Gastroesophageal sphincter (tissue), 4 donors: Measurements from ENCODE around the gene SLC17A9. TPM values are rescaled to one million over a fixed set of nuclear protein-coding genes. Genes with fewer than 3 reads are reported as not detected.

Experiments used
- ATAC-seq: fragments of 150-250 bp; one replicate; pipeline ENCODE4 v1.9.1; 2016; ENCODE audit warnings: mild to moderate bottlenecking, moderate library complexity
- H3K27ac ChIP-seq, 4 donors: fragments of 200-600 bp; sonication (generic) in 3 of 4; 1 replicate in 3 of 4; 2 replicates in 1 of 4; pipeline ENCODE4 v1.5.1; 2016 to 2019
- H3K27me3 ChIP-seq: fragments of 200-600 bp; sonication (generic); one replicate; pipeline ENCODE4 v1.5.1; 2019
- H3K36me3 ChIP-seq, 2 donors: fragments of 200-600 bp; sonication (generic); one replicate each; pipeline ENCODE4 v1.5.1; 2019; ENCODE audit warnings: control low read depth in 1 of 2
- H3K4me1 ChIP-seq, 3 donors: fragments of 200-600 bp; sonication (generic); 1 replicate in 2 of 3; 2 replicates in 1 of 3; pipeline ENCODE4 v1.5.1; 2016 to 2019; ENCODE audit warnings: control low read depth in 2 of 3
- H3K4me3 ChIP-seq, 2 donors: fragments of 200-600 bp; sonication (generic); one replicate each; pipeline ENCODE4 v1.5.1; 2019; ENCODE audit warnings: mild to moderate bottlenecking in 1 of 2, moderate library complexity in 1 of 2
- H3K9me3 ChIP-seq, 3 donors: fragments of 200-600 bp; sonication (generic); one replicate each; pipeline ENCODE4 v1.5.1; 2017 to 2019; ENCODE audit warnings: control low read depth in 2 of 3
- EP300 ChIP-seq: sonication (generic); formaldehyde crosslinking; IDR thresholded peaks from one replicate; pipeline ENCODE4 v1.6.1; 2017; ENCODE audit warnings: antibody characterized with exemption, mild to moderate bottlenecking
- POLR2A ChIP-seq, 2 donors: fragments of 450-650 bp; IDR thresholded peaks; one replicate each; pipeline ENCODE4 v1.6.1; 2017; ENCODE audit warnings: antibody characterized with exemption in 2 of 2, mild to moderate bottlenecking in 2 of 2, moderate library complexity in 1 of 2
- POLR2AphosphoS5 ChIP-seq: sonication (generic); formaldehyde crosslinking; IDR thresholded peaks from one replicate; pipeline ENCODE4 v1.6.1; 2017; ENCODE audit warnings: antibody characterized with exemption
- whole genome bisulfite sequencing, 2 donors: methylation state at CpG; one replicate each; pipeline ENCODE4 v1.1.5; 2018; ENCODE audit warnings: low coverage in 1 of 2; 5-methylcytosine and 5-hydroxymethylcytosine counted together
- total RNA-seq, 4 donors: library from RNA; depleted of rRNA; stranded (reverse); fragments of >200 nt; gene quantifications; one replicate each; pipeline ENCODE4 v1.1.0, GENCODE V29; 2016
- TF ChIP-seq, protein P1 (sequence below), 4 experiments: fragments of 200-600 bp in 2 of 4; fragments of 450-650 bp in 2 of 4; sonication (generic) in 1 of 4; IDR thresholded peaks; one replicate each; pipeline ENCODE4 v1.5.1; 2017 to 2019; ENCODE audit warnings: antibody characterized with exemption in 4 of 4, mild to moderate bottlenecking in 2 of 4, moderate library complexity in 2 of 4

Gene SLC17A9
- total RNA-seq, 4 donors from 2014 or later = 1.3 to 4.6 (median 2.8) TPM

- 71 to 78% methylated on average over 7 to 10 of the region's 10 CpGs for WGBS, 2 donors
- peaks cover 10 to 98% (median 68%) of the 10 kb centered on the region in 3 donors for H3K4me1 ChIP-seq
- TF ChIP-seq POLR2A (IDR thresholded peaks at IDR 0.05) (no peak), POLR2AphosphoS5 (no peak), EP300 (no peak)
- TF ChIP-seq, protein P1, sequence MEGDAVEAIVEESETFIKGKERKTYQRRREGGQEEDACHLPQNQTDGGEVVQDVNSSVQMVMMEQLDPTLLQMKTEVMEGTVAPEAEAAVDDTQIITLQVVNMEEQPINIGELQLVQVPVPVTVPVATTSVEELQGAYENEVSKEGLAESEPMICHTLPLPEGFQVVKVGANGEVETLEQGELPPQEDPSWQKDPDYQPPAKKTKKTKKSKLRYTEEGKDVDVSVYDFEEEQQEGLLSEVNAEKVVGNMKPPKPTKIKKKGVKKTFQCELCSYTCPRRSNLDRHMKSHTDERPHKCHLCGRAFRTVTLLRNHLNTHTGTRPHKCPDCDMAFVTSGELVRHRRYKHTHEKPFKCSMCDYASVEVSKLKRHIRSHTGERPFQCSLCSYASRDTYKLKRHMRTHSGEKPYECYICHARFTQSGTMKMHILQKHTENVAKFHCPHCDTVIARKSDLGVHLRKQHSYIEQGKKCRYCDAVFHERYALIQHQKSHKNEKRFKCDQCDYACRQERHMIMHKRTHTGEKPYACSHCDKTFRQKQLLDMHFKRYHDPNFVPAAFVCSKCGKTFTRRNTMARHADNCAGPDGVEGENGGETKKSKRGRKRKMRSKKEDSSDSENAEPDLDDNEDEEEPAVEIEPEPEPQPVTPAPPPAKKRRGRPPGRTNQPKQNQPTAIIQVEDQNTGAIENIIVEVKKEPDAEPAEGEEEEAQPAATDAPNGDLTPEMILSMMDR (IDR thresholded peaks at IDR 0.05) = no peak
These were observed 35.6 kb upstream of the SLC17A9 start for GRCh38 chr20:62916703-62917476.

DNA sequence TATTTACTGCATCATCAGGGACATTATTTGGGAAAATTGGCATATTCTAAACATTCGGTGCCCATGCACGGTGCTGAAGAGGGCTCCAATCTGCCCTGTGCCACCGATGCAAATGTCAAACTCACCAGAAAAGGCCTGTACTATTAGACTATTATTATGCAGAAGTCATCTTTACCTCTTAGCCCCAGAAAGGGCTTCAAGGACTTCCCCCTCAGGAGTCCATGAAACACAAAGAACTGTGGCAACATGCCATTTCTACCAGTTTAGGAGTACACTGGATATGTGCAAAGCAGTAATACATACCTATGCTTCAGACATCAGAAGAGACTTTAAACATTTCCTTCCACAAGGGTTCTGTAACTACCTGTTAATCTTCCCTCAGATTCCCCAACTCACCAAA lies 34.8 kb upstream of the SLC17A9 start:
- peaks cover 10 to 100% (median 75%) of the 10 kb centered on the region in 3 donors for H3K4me1 ChIP-seq
- no peak overlapping the region for H3K4me3 ChIP-seq
- H3K27me3 ChIP-seq = no peaks in the 10 kb centered on the region
- ATAC-seq = no peak
- 37 to 49% methylated on average over 3 of the region's 3 CpGs for WGBS, 2 donors
- peaks cover 0 to 10% of the 10 kb centered on the region in 2 donors for H3K36me3 ChIP-seq
- H3K9me3 ChIP-seq = no peaks in the 10 kb centered on the region
- TF ChIP-seq POLR2A (IDR thresholded peaks at IDR 0.05) = no peak
- TF ChIP-seq, protein P1 (IDR thresholded peaks at IDR 0.05) = no peak
- no peak for TF ChIP-seq EP300
- TF ChIP-seq POLR2AphosphoS5 = no peak
- no peak overlapping the region for H3K27ac ChIP-seq

More at GRCh38 chr20:62916703-62917476, 35.6 kb upstream of the SLC17A9 start:
- no peaks in the 10 kb centered on the region for H3K9me3 ChIP-seq
- no peak for ATAC-seq
- H3K36me3 ChIP-seq = peaks cover 0 to 18% of the 10 kb centered on the region in 2 donors
- H3K4me3 ChIP-seq = no peak overlapping the region
- no peak overlapping the region for H3K27ac ChIP-seq
- no peaks in the 10 kb centered on the region for H3K27me3 ChIP-seq

DNA sequence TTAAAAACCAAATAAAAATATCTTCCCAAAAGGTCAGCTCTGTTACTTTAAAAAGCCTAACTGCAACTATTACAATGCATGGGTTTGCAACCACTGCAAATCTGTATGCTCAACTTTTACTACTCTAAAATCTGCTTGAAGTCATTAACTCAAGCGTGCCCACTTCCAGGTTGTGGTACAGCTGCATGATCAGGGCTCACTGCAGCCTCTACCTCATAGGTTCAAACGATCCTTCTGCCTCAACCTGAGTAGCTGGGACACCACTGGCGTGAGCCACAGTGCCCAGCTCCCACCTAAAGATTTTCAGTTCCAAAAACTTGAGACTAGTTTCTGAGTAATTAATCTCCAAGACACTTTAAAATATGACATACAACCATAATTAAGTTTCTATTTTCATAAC lies 34.4 kb upstream of the SLC17A9 start:
- Histone ChIP-seq H3K4me1 (peaks cover 10 to 100% (median 79%) of the 10 kb centered on the region in 3 donors), H3K27ac (no peak overlapping the region), H3K36me3 (peaks cover 0 to 5% of the 10 kb centered on the region in 2 donors), H3K4me3 (no peak overlapping the region), H3K27me3 (no peaks in the 10 kb centered on the region), H3K9me3 (no peaks in the 10 kb centered on the region)
- no peak for ATAC-seq
- 33 to 54% methylated on average over 1 to 2 of the region's 3 CpGs for WGBS, 2 donors
- TF ChIP-seq, protein P1 (IDR thresholded peaks at IDR 0.05) = no peak
- no peak for TF ChIP-seq EP300
- no peak for TF ChIP-seq POLR2A (IDR thresholded peaks at IDR 0.05)
- TF ChIP-seq POLR2AphosphoS5 = no peak

- no peak overlapping the region for H3K4me3 ChIP-seq
- 66% methylated on average over 3 to 6 of the region's 6 CpGs for WGBS, 2 donors
- no peak overlapping the region for H3K27ac ChIP-seq
- no peaks in the 10 kb centered on the region for H3K27me3 ChIP-seq
- H3K36me3 ChIP-seq = no peaks in the 10 kb centered on the region
- TF ChIP-seq, protein P1 (IDR thresholded peaks at IDR 0.05) = no peak
- TF ChIP-seq POLR2AphosphoS5 (no peak), POLR2A (IDR thresholded peaks at IDR 0.05) (no peak), EP300 (no peak)
- peaks cover 10 to 100% (median 81%) of the 10 kb centered on the region in 3 donors for H3K4me1 ChIP-seq
- ATAC-seq = no peak
- no peaks in the 10 kb centered on the region for H3K9me3 ChIP-seq
These were observed 33.7 kb upstream of the SLC17A9 start for GRCh38 chr20:62918831-62919230.
